ENCODE data around the gene DIPK1C. TPM values are rescaled to one million over a fixed set of nuclear protein-coding genes. Genes with fewer than 3 reads are reported as not detected.

DIPK1C gene
- total and polyA plus RNA-seq, 2 experiments from 2014 or later: not detected

- no peak overlapping the region for H3K4me2 ChIP-seq (ENCODE audit: unreplicated experiment)
- H3K36me3 ChIP-seq (ENCODE audit: low read depth): no peaks in the 10 kb centered on the region
- H3F3A ChIP-seq (ENCODE audit: insufficient read depth): no peaks in the 10 kb centered on the region
- no peak overlapping the region for H3K4me3 ChIP-seq
- no peaks in the 10 kb centered on the region for H3K9me3 ChIP-seq (ENCODE audit: low read depth)
- H2AFZ ChIP-seq: no peak overlapping the region
- no peaks in the 10 kb centered on the region for H3K4me1 ChIP-seq (ENCODE audit: insufficient read depth)
- H3K79me2 ChIP-seq (ENCODE audit: insufficient read depth): no peaks in the 10 kb centered on the region
- WGBS, 2 experiments (ENCODE audit: low coverage in 1 of 2, low lambda C conversion rate in 2 of 2, missing lambda C conversion rate in 2 of 2): 75 to 77% methylated on average over 12 of the region's 12 CpGs
- TF ChIP-seq EZH2 (IDR thresholded peaks at IDR 0.05; ENCODE audit: insufficient read depth, poor library complexity, severe bottlenecking) (no peak), EZH2phosphoT487 (IDR thresholded peaks at IDR 0.05; ENCODE audit: insufficient read depth, low read depth) (no peak)
- H3K9me2 ChIP-seq (ENCODE audit: insufficient read depth): no peaks in the 10 kb centered on the region
- in situ Hi-C loops (cut with MboI): no loop called here
- H3K27me3 ChIP-seq (replicated peaks; ENCODE audit: insufficient read depth): peaks cover 6% of the 10 kb centered on the region
- no peak overlapping the region for H3K9ac ChIP-seq
- no peak overlapping the region for H3K27ac ChIP-seq
- no peaks in the 10 kb centered on the region for H4K20me1 ChIP-seq (ENCODE audit: insufficient read depth)
- no peak for DNase-seq
These were observed 42.1 kb downstream of the DIPK1C start for GRCh38 chr18:74414953-74415515.

- H3K4me2 ChIP-seq (ENCODE audit: unreplicated experiment): no peak overlapping the region
- in situ Hi-C loops (cut with MboI): no loop called here
- no peaks in the 10 kb centered on the region for H3F3A ChIP-seq (ENCODE audit: insufficient read depth)
- TF ChIP-seq EZH2phosphoT487 (IDR thresholded peaks at IDR 0.05; ENCODE audit: insufficient read depth, low read depth) (no peak), EZH2 (IDR thresholded peaks at IDR 0.05; ENCODE audit: insufficient read depth, poor library complexity, severe bottlenecking) (no peak)
- H3K27me3 ChIP-seq (replicated peaks; ENCODE audit: insufficient read depth): peaks cover 6% of the 10 kb centered on the region; the same call in 1 of the 2 replicates
- no peaks in the 10 kb centered on the region for H3K4me1 ChIP-seq (ENCODE audit: insufficient read depth)
- H3K27ac ChIP-seq: no peak overlapping the region
- no peaks in the 10 kb centered on the region for H3K36me3 ChIP-seq (ENCODE audit: low read depth)
- no peak overlapping the region for H2AFZ ChIP-seq
- 62 to 66% methylated on average over 7 of the region's 7 CpGs for WGBS, 2 experiments (ENCODE audit: low coverage in 1 of 2, low lambda C conversion rate in 2 of 2, missing lambda C conversion rate in 2 of 2)
- H3K9me2 ChIP-seq (ENCODE audit: insufficient read depth): no peaks in the 10 kb centered on the region
- H4K20me1 ChIP-seq (ENCODE audit: insufficient read depth): no peaks in the 10 kb centered on the region
- no peaks in the 10 kb centered on the region for H3K79me2 ChIP-seq (ENCODE audit: insufficient read depth)
- no peak overlapping the region for H3K9ac ChIP-seq
- no peak for DNase-seq
- no peaks in the 10 kb centered on the region for H3K9me3 ChIP-seq (ENCODE audit: low read depth)
- H3K4me3 ChIP-seq: no peak overlapping the region
These were observed 43.3 kb downstream of the DIPK1C start for GRCh38 chr18:74413836-74414235.

- Histone ChIP-seq H3K4me3 (no peak overlapping the region), H3K36me3 (ENCODE audit: low read depth) (no peaks in the 10 kb centered on the region), H3K4me2 (ENCODE audit: unreplicated experiment) (no peak overlapping the region), H3F3A (ENCODE audit: insufficient read depth) (no peaks in the 10 kb centered on the region), H3K9me3 (ENCODE audit: low read depth) (no peaks in the 10 kb centered on the region), H3K79me2 (ENCODE audit: insufficient read depth) (no peaks in the 10 kb centered on the region), H3K27ac (no peak overlapping the region), H3K9me2 (ENCODE audit: insufficient read depth) (no peaks in the 10 kb centered on the region), H3K27me3 (replicated peaks; ENCODE audit: insufficient read depth) (peaks cover 13% of the 10 kb centered on the region), H3K4me1 (ENCODE audit: insufficient read depth) (no peaks in the 10 kb centered on the region), H3K9ac (no peak overlapping the region), H2AFZ (no peak overlapping the region), H4K20me1 (ENCODE audit: insufficient read depth) (no peaks in the 10 kb centered on the region)
- in situ Hi-C loops (cut with MboI): no loop called here
- WGBS, 2 experiments (ENCODE audit: low coverage in 1 of 2, low lambda C conversion rate in 2 of 2, missing lambda C conversion rate in 2 of 2): 62 to 66% methylated on average over 21 of the region's 21 CpGs
- TF ChIP-seq EZH2 (IDR thresholded peaks at IDR 0.05; ENCODE audit: insufficient read depth, poor library complexity, severe bottlenecking) (no peak), EZH2phosphoT487 (IDR thresholded peaks at IDR 0.05; ENCODE audit: insufficient read depth, low read depth) (no peak)
- no peak for DNase-seq
These were observed 44.8 kb downstream of the DIPK1C start for GRCh38 chr18:74412116-74412880.

GRCh38 chr18:74411475-74411874 lies 45.6 kb downstream of the DIPK1C start:
- TF ChIP-seq EZH2phosphoT487 (IDR thresholded peaks at IDR 0.05; ENCODE audit: insufficient read depth, low read depth) (no peak), EZH2 (IDR thresholded peaks at IDR 0.05; ENCODE audit: insufficient read depth, poor library complexity, severe bottlenecking) (no peak)
- no peak for DNase-seq
- Histone ChIP-seq H2AFZ (no peak overlapping the region), H3K4me3 (no peak overlapping the region), H3K27me3 (replicated peaks; ENCODE audit: insufficient read depth) (peaks cover 8% of the 10 kb centered on the region), H3K9me3 (ENCODE audit: low read depth) (no peaks in the 10 kb centered on the region), H4K20me1 (ENCODE audit: insufficient read depth) (no peaks in the 10 kb centered on the region), H3K36me3 (ENCODE audit: low read depth) (no peaks in the 10 kb centered on the region), H3K9me2 (ENCODE audit: insufficient read depth) (no peaks in the 10 kb centered on the region), H3K4me1 (ENCODE audit: insufficient read depth) (no peaks in the 10 kb centered on the region), H3K9ac (no peak overlapping the region), H3K4me2 (ENCODE audit: unreplicated experiment) (no peak overlapping the region), H3F3A (ENCODE audit: insufficient read depth) (no peaks in the 10 kb centered on the region), H3K79me2 (ENCODE audit: insufficient read depth) (no peaks in the 10 kb centered on the region), H3K27ac (no peak overlapping the region)
- in situ Hi-C loops (cut with MboI): no loop called here
- WGBS, 2 experiments (ENCODE audit: low coverage in 1 of 2, low lambda C conversion rate in 2 of 2, missing lambda C conversion rate in 2 of 2): 45 to 53% methylated on average over 9 of the region's 9 CpGs
